WTC11 (cell line): ENCODE results near the gene CPEB3. TPM values are rescaled to one million over a fixed set of nuclear protein-coding genes. Genes with fewer than 3 reads are reported as not detected.

Source experiments
- ATAC-seq: fragments of 200-7000 bp; cut with Tn5 transposase; 2 replicates; pipeline ENCODE4 v1.10.0; 2021; ENCODE audit warnings: mild to moderate bottlenecking, moderate library complexity
- Bru-seq: library from RNA; stranded (reverse); fragments of 400-500 nt; gene quantifications from one replicate; lab custom pipeline; 2021; lab: Mats Ljungman, UMichigan
- CTCF ChIA-PET: fragments of 300-600 bp; sonication (Branson Sonifier 250); formaldehyde crosslinking; loops from one replicate; lab custom pipeline; 2021; ENCODE audit warnings: antibody characterized with exemption; lab: Charles Lee
- POLR2A ChIA-PET: fragments of 350-600 bp; sonication (Branson Sonifier 250); formaldehyde crosslinking; loops from one replicate; lab custom pipeline; 2021; ENCODE audit warnings: antibody characterized with exemption; lab: Charles Lee
- DNase-seq: peaks from one replicate; pipeline ENCODE4 v3.0.0; 2021; ENCODE audit warnings: low spot score
- H3K27ac Mint-ChIP-seq: 2 replicates; pipeline ENCODE4 v1.8.0; 2021; ENCODE audit warnings: mixed read lengths
- H3K27me3 Mint-ChIP-seq: 2 replicates; pipeline ENCODE4 v1.8.0; 2021; ENCODE audit warnings: low read depth, mild to moderate bottlenecking, moderate library complexity, mixed read lengths
- H3K36me3 Mint-ChIP-seq: 2 replicates; pipeline ENCODE4 v1.8.0; 2021; ENCODE audit warnings: mixed read lengths
- H3K4me1 Mint-ChIP-seq: 2 replicates; pipeline ENCODE4 v1.8.0; 2022; ENCODE audit warnings: mixed read lengths
- H3K4me3 Mint-ChIP-seq: 2 replicates; pipeline ENCODE4 v1.8.0; 2021; ENCODE audit warnings: mild to moderate bottlenecking, moderate library complexity, mixed read lengths
- H3K9me3 Mint-ChIP-seq: 2 replicates; pipeline ENCODE4 v1.8.0; 2021; ENCODE audit warnings: mixed read lengths
- AFF4 ChIP-seq: sonication (generic); formaldehyde crosslinking; IDR thresholded peaks from 2 replicates; pipeline ENCODE4 v1.8.1; 2023; ENCODE audit warnings: mild to moderate bottlenecking, missing genetic modification reagents, borderline replicate concordance
- ARID4B ChIP-seq: sonication (generic); formaldehyde crosslinking; IDR thresholded peaks from 2 replicates; pipeline ENCODE4 v1.8.0; 2023; ENCODE audit warnings: missing genetic modification reagents, mild to moderate bottlenecking, borderline replicate concordance
- ATF1 ChIP-seq: sonication (generic); formaldehyde crosslinking; IDR thresholded peaks from 2 replicates; pipeline ENCODE4 v1.8.1; 2023; ENCODE audit warnings: mild to moderate bottlenecking, moderate library complexity, missing genetic modification reagents
- CBFB ChIP-seq: sonication (generic); formaldehyde crosslinking; IDR thresholded peaks from 2 replicates; pipeline ENCODE4 v1.8.1; 2022; ENCODE audit warnings: mild to moderate bottlenecking, low read depth, missing genetic modification reagents
- E2F1 ChIP-seq: sonication (generic); formaldehyde crosslinking; IDR thresholded peaks from 2 replicates; pipeline ENCODE4 v1.8.0; 2022; ENCODE audit warnings: mild to moderate bottlenecking, missing genetic modification reagents
- E2F4 ChIP-seq: sonication (generic); formaldehyde crosslinking; IDR thresholded peaks from 2 replicates; pipeline ENCODE4 v1.8.1; 2022; ENCODE audit warnings: low read depth, mild to moderate bottlenecking, moderate library complexity, missing genetic modification reagents, borderline replicate concordance
- ERG ChIP-seq: fragments of 250-450 bp; sonication (Bioruptor Pico); IDR thresholded peaks from 2 replicates; pipeline ENCODE4 v1.8.0; 2021; ENCODE audit warnings: mild to moderate bottlenecking
- ESRRA ChIP-seq: sonication (generic); formaldehyde crosslinking; IDR thresholded peaks from 2 replicates; pipeline ENCODE4 v1.8.1; 2022; ENCODE audit warnings: mild to moderate bottlenecking, missing genetic modification reagents, borderline replicate concordance
- GRHL2 ChIP-seq: fragments of 250-450 bp; sonication (Bioruptor Pico); IDR thresholded peaks from 2 replicates; pipeline ENCODE4 v1.8.0; 2022; ENCODE audit warnings: mild to moderate bottlenecking, moderate library complexity; ENCODE audit not compliant: insufficient replicate concordance, severe bottlenecking
- JAZF1 ChIP-seq: fragments of 250-450 bp; sonication (Bioruptor Pico); IDR thresholded peaks from 2 replicates; pipeline ENCODE4 v1.9.0; 2021; ENCODE audit warnings: moderate library complexity, mild to moderate bottlenecking, inconsistent platforms
- MYBL2 ChIP-seq: sonication (generic); formaldehyde crosslinking; IDR thresholded peaks from 2 replicates; pipeline ENCODE4 v1.8.1; 2023; ENCODE audit warnings: mild to moderate bottlenecking, moderate library complexity, missing genetic modification reagents
- NFATC4 ChIP-seq: fragments of 250-450 bp; sonication (Bioruptor Pico); IDR thresholded peaks from 2 replicates; pipeline ENCODE4 v1.9.0; 2021; ENCODE audit warnings: mild to moderate bottlenecking
- SMAD3 ChIP-seq: sonication (generic); formaldehyde crosslinking; IDR thresholded peaks from 2 replicates; pipeline ENCODE4 v1.8.0; 2022; ENCODE audit warnings: missing genetic modification reagents, mild to moderate bottlenecking, borderline replicate concordance
- TEAD1 ChIP-seq: sonication (generic); formaldehyde crosslinking; IDR thresholded peaks from 2 replicates; pipeline ENCODE4 v1.8.0; 2022; ENCODE audit warnings: mild to moderate bottlenecking, missing genetic modification reagents
- ZMAT4 ChIP-seq: fragments of 250-450 bp; sonication (Bioruptor Pico); IDR thresholded peaks from 2 replicates; pipeline ENCODE4 v1.9.0; 2021; ENCODE audit warnings: mild to moderate bottlenecking
- ZNF232 ChIP-seq: sonication (generic); formaldehyde crosslinking; IDR thresholded peaks from 2 replicates; pipeline ENCODE4 v1.8.0; 2022; ENCODE audit warnings: mild to moderate bottlenecking, missing genetic modification reagents
- ZNF263 ChIP-seq: sonication (generic); formaldehyde crosslinking; IDR thresholded peaks from 2 replicates; pipeline ENCODE4 v1.8.1; 2022; ENCODE audit warnings: low read depth, mild to moderate bottlenecking, moderate library complexity, missing genetic modification reagents
- ZNF423 ChIP-seq: fragments of 250-450 bp; sonication (Bioruptor Pico); IDR thresholded peaks from 2 replicates; pipeline ENCODE4 v2.1.2; 2022; ENCODE audit warnings: mild to moderate bottlenecking, moderate library complexity
- ZNF425 ChIP-seq: fragments of 250-450 bp; sonication (Bioruptor Pico); conservative IDR thresholded peaks from 2 replicates; pipeline ENCODE4 v1.9.0; 2021; ENCODE audit warnings: mild to moderate bottlenecking
- long read RNA-seq, 3 experiments: library from RNA in 1 of 3; library from capped mRNA in 1 of 3; library from polyadenylated mRNA in 1 of 3; unstranded in 2 of 3; stranded (forward) in 1 of 3; transcript quantifications; one replicate each; pipeline ENCODE4 v2.0.0, GENCODE V29; 2021
- total RNA-seq: library from RNA; stranded (reverse); gene quantifications from 3 replicates; pipeline ENCODE4 v1.2.3, GENCODE V29; 2021

Gene CPEB3
- total RNA-seq (1.9 to 2.4 TPM (median 2.4 TPM) in 3 replicates), Bru-seq, nascent RNA (percentile 45 among the genes with signal in this experiment)
- long read RNA-seq, experiment 1, partial matches to known transcripts = 2 of 11 reads
- long read RNA-seq, experiment 1, other reads (novel, unspliced or antisense) = 9 of 11 reads
- long read RNA-seq, experiment 2, partial matches to known transcripts = 0 of 2 reads
- long read RNA-seq, experiment 2, other reads (novel, unspliced or antisense) = 2 of 2 reads
- long read RNA-seq, experiment 3 = 0 reads

- H3K9me3 Mint-ChIP-seq = no peaks in the 10 kb centered on the region
- peak; percentile 98 for DNase-seq
- CTCF ChIA-PET = interaction anchor here (0.6 to 3.2 kb wide), 31 partner anchors 9 to 1423 kb away, joined by 3 to 21 read pairs (median 4); partner anchors contain the start of gene EXOC6
- 0 out of 2 replicates have a peak, but pooled peaks cover 8% of the 10 kb centered on the region for H3K36me3 Mint-ChIP-seq
- peak within 1 kb of the TSS; percentile 93 for H3K27ac Mint-ChIP-seq
- ATAC-seq = peak; percentile 98
- POLR2A ChIA-PET = interaction anchor here (0.6 to 1.2 kb wide), 8 partner anchors 13 to 203 kb away, joined by 3 to 8 read pairs (median 4); no protein-coding TSS in a partner anchor
- H3K4me1 Mint-ChIP-seq = peaks cover 20% of the 10 kb centered on the region
- H3K4me3 Mint-ChIP-seq = peak within 1 kb of the TSS; percentile 95
- no peaks in the 10 kb centered on the region; the same call in 1 of the 2 replicates for H3K27me3 Mint-ChIP-seq
- TF ChIP-seq ERG (CRISPR knock-in tag) (no peak), CBFB (CRISPR knock-in tag) (no peak; the same call in 1 of the 2 replicates), ZNF263 (CRISPR knock-in tag) (no peak), ESRRA (CRISPR knock-in tag) (peak; percentile 85; the same call in 1 of the 2 replicates), ARID4B (no peak; the same call in none of the 2 replicates), ZNF423 (CRISPR knock-in tag) (no peak), ZMAT4 (no peak), E2F1 (CRISPR knock-in tag) (no peak; the same call in 1 of the 2 replicates), JAZF1 (CRISPR knock-in tag) (no peak), ZNF232 (CRISPR knock-in tag) (peak; percentile 76), GRHL2 (no peak), E2F4 (peak; percentile 44; the same call in 1 of the 2 replicates), TEAD1 (CRISPR knock-in tag) (no peak; the same call in 1 of the 2 replicates), MYBL2 (CRISPR knock-in tag) (peak; percentile 21; the same call in 1 of the 2 replicates), SMAD3 (CRISPR knock-in tag) (peak; percentile 72; the same call in 1 of the 2 replicates), NFATC4 (CRISPR knock-in tag) (no peak), AFF4 (0 out of 2 replicates have a peak, but pooled peaks have one; percentile 83), ZNF425 (CRISPR knock-in tag) (no peak), ATF1 (CRISPR knock-in tag) (no peak)
Observed at GRCh38 chr10:92290837-92291615, at the start of gene CPEB3, which contains the start of gene MARCHF5. Gene CPEB3, minus strand, starts transcription at chr10:92291078. Its CDS starts 50,728 bp downstream, at chr10:92240350. Gene MARCHF5, plus strand, starts transcription at chr10:92291167. Its CDS starts 328 bp downstream, at chr10:92291495.
